GM12874 (cell line): ENCODE results near the gene CDH5.

Source experiments
- TF ChIP-seq, protein P1 (sequence below): IDR thresholded peaks from 2 replicates; pipeline ENCODE4 v1.5.1; 2011; ENCODE audit warnings: low read depth, mild to moderate bottlenecking, control low read depth, low read length, moderate library complexity; ENCODE audit not compliant: insufficient read depth

CDH5 gene

DNA sequence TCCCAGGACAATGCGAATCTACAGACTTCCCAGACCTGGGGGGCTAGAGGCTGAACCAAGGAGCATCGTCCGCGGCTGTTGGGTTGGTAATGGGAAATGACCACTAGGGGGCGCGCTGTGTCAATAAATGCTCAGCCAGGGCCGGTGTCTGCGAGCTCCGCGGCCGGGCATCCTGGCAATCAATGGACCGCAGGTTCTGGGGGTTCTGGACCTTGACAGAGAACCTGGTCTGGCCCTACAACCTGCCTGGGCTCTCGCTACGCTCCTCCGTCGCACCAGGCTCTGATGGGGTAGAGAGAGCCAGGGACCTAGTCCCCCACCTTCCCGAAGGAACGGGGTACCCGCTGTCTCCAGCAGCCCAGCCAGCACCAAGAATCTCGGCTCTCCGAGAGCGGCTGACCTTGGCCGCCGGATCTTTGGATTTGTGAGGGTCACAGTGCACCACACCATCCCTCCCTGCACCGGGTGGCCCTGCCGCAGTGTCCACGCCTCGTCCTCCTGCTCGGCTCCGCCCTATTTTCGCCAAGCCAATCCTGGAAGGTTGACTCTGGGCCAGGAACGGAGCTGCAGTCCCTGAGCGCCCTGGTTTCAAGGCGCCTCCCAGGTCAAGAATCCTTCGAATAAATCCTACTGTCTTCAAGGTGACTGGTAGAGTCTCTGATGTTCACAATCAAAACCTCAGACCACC lies 40.2 kb downstream of the CDH5 start:
- TF ChIP-seq, protein P1, sequence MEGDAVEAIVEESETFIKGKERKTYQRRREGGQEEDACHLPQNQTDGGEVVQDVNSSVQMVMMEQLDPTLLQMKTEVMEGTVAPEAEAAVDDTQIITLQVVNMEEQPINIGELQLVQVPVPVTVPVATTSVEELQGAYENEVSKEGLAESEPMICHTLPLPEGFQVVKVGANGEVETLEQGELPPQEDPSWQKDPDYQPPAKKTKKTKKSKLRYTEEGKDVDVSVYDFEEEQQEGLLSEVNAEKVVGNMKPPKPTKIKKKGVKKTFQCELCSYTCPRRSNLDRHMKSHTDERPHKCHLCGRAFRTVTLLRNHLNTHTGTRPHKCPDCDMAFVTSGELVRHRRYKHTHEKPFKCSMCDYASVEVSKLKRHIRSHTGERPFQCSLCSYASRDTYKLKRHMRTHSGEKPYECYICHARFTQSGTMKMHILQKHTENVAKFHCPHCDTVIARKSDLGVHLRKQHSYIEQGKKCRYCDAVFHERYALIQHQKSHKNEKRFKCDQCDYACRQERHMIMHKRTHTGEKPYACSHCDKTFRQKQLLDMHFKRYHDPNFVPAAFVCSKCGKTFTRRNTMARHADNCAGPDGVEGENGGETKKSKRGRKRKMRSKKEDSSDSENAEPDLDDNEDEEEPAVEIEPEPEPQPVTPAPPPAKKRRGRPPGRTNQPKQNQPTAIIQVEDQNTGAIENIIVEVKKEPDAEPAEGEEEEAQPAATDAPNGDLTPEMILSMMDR: peak; percentile 80

DNA sequence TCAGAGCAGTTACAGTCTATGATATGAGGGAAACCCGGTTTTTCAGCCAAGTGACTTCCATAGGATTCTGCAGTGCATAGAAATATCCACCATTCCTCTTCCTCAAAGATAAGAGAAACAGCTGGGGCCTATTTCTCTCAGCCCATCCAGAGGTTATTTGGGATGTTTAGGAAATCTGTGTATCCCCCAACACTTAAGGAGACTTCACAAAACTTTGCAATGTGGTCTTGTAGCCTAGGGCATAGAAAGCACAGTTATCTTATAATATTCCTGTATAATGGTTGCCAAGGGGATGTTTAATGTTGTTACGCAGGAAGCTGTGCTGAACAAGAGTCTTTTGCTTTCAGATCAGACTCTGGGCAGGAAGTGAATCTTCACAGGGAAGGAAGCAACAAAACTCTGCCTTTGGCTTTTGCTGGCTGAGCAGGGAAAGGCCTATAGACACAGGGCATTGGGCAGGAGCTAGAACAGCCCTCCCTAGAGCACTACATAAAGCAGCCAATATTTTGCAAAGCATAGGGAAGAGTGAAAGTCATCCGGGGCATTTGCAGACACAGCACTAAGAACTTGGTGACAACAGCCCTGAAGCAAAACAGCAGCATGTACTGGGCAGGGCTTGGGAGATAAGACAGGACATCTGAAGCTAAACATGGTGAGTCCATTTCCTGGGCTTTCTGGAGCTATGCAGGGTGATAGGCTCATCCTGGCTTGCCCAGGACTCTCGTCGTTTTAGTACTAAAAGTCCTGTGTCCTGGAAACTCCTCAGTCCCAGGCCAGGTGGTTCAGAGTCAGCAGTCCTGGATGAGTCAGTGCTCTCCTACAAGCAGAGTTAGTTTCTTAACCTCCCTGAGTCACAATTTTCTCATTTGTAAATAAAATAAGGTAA lies 41.9 kb downstream of the CDH5 start:
- TF ChIP-seq, protein P1: no peak

DNA sequence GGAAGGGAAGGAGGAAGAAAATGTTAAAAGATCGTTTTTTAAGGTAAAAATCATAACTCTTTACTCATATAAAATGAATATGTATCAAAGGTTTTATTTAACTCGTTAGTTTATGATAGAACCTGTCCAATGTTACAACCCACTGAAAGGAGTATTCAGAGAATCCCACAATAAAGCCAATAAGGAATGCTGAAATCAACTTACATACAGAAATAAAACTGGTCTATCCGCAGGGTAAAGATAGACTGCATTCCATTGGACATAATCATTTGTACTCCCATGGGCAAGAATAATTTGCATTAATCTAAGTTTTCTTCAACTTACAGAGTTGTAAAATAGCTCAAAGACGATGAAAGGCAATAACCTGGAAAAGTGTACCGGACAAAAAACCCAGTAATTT lies 42.7 kb downstream of the CDH5 start:
- TF ChIP-seq, protein P1: no peak

DNA sequence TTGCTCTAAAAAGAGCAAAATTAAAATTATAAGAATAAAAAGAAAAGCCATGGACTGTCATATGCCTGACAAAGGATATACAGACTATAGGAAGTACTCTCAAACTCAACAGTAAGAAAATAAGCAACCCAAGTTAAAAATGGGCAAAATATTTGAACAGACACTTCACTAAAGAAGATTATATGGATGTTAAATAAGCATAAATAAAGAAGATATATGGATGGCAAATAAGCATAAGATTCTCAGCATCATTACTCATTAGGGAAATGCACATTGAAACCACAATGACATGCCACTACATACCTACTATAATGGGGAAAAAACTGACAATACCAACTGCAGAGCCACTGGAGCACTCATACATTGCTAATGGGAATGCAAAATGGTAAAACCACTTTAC lies 45.7 kb downstream of the CDH5 start:
- TF ChIP-seq, protein P1: no peak

DNA sequence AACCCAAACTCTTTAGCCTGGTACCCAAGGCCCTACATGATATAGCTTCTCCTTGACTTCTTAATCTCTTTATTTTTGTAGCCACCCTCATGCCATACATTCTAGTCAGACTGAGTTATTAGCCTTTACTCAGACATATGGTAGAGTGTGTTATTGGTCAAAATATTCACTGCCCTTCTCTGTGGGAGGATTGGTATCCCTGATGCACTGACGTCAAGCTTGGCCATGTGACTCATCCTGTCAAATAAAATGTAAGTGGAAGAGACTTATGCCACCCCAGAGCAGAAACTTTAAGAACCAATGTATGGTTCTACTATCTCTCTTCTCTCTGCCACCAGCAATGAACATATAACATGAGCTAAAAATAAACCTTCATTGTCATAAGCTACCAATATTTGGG lies 48.4 kb downstream of the CDH5 start:
- TF ChIP-seq, protein P1: no peak

DNA sequence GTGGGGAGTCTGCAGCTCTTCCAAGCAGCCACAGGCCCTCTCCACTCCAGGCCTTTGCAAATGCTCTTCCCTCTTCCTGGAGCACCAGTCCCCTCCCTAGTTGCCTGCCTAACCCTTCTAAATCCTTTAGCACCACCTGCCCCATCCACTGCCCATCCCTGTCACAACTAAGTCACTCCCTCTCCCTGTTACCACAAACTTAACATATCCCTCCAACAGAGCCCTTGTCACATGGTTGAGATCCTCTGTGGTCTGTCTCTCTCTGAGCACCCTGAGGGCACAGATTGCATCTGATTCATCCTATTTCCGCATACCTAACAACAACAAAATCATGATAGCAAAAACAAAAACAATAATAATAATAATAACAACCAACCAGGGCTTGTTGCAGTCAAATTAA lies 49.6 kb downstream of the CDH5 start:
- TF ChIP-seq, protein P1: no peak

DNA sequence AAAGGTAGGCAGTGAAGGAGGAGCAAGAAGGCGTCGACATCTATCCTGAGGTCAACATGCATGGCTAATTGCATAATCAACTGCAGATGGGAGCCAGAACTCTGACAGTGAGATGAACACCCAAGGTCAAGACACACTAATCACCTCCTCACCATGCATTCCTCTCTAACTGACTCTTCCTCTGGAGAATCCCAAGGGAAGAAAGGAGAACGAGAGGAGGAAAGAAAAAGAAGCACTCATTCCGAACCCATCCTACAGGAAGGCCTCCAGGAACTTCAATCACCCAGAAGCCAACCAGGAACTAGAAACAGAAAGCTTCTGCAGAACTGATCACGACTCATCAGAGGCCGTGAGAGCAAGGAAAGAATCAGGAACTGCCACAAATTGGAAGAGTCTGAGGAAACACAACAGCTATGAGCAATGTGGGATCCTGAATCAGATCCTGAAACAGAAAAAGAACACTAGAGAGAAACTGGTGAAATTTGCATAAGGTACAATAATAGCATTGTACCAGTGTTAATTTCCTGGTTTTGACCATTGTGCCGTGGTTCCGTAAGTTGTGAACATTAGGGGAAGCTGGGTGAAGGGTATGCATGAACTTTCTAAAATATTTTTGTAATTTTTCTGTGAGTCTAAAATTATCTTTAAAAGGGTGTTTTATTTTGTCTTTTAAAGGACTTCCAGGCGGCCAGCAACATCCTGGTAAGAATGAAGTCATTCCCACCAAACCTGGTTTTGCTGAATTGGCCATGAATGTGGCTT lies 50.6 kb downstream of the CDH5 start:
- TF ChIP-seq, protein P1: no peak
